IPS-NIHi11 (cell line): ENCODE data around the gene SMPD2.

Experiments
- DNase-seq: peaks from one replicate; pipeline ENCODE4 v3.0.0; 2012; ENCODE audit warnings: mixed read lengths, low spot score

SMPD2 gene

GRCh38 chr6:109440331-109441068, at the start of gene SMPD2, which contains the start of gene PPIL6:
Gene SMPD2 (plus strand): TSS chr6:109440724. CDS start chr6:109441122, 398 bp downstream.
Gene PPIL6 (minus strand): TSS chr6:109440628. CDS start chr6:109440590, 38 bp downstream.
- DNase-seq = peak; percentile 98

GRCh38 chr6:109393157-109393885, 47.2 kb upstream of the SMPD2 start:
- DNase-seq = no peak

GRCh38 chr6:109393886-109394281, 46.6 kb upstream of the SMPD2 start:
- DNase-seq = no peak

- DNase-seq = no peak
Measured at GRCh38 chr6:109396046-109396718, 44.3 kb upstream of the SMPD2 start.

- peak; percentile 26 for DNase-seq
Measured at GRCh38 chr6:109397020-109397419, 43.5 kb upstream of the SMPD2 start.

- no peak for DNase-seq
Measured at GRCh38 chr6:109406196-109406595, 34.3 kb upstream of the SMPD2 start.

- no peak for DNase-seq
Measured at GRCh38 chr6:109411034-109411433, 29.5 kb upstream of the SMPD2 start.

- no peak for DNase-seq
Measured at GRCh38 chr6:109417646-109418045, 22.9 kb upstream of the SMPD2 start.

GRCh38 chr6:109420751-109421150, 19.8 kb upstream of the SMPD2 start:
- DNase-seq = no peak

GRCh38 chr6:109421184-109421583, 19.3 kb upstream of the SMPD2 start:
- DNase-seq = no peak

- no peak for DNase-seq
Measured at GRCh38 chr6:109424946-109425345, 15.6 kb upstream of the SMPD2 start.

GRCh38 chr6:109428889-109429477, 11.5 kb upstream of the SMPD2 start:
- no peak for DNase-seq

- DNase-seq = no peak
Measured at GRCh38 chr6:109429496-109429895, 11.0 kb upstream of the SMPD2 start.

- DNase-seq = no peak
Measured at GRCh38 chr6:109434456-109434855, 6.1 kb upstream of the SMPD2 start.

- DNase-seq = no peak
Measured at GRCh38 chr6:109436041-109436440, 4.5 kb upstream of the SMPD2 start.

GRCh38 chr6:109441069-109441816, 719 bp downstream of the SMPD2 start:
- peak; percentile 65 for DNase-seq

- DNase-seq = no peak
Measured at GRCh38 chr6:109442393-109442924, 1.9 kb downstream of the SMPD2 start.

- DNase-seq = no peak
Measured at GRCh38 chr6:109443425-109443950, 3.0 kb downstream of the SMPD2 start.

- DNase-seq = no peak
Measured at GRCh38 chr6:109445382-109445781, 4.9 kb downstream of the SMPD2 start.

- no peak for DNase-seq
Measured at GRCh38 chr6:109446072-109446471, 5.5 kb downstream of the SMPD2 start.

GRCh38 chr6:109446541-109446940, 6.0 kb downstream of the SMPD2 start:
- DNase-seq = no peak
